Pulmonary artery endothelial cell (primary cell): ENCODE data around the gene SEMA4B. TPM values are rescaled to one million over a fixed set of nuclear protein-coding genes. Genes with fewer than 3 reads are reported as not detected.
"Not testable (repeated sequence)": the region's sequence is repeated elsewhere in the genome, so short reads cannot be mapped to it uniquely, and the experiment has no call there.

Experiments used
- DNase-seq: peaks from one replicate; pipeline ENCODE4 v3.0.0-alpha.2; 2011; ENCODE audit warnings: low read depth, low spot score
- total RNA-seq: library from RNA; depleted of rRNA; stranded (reverse); fragments of >200 nt; gene quantifications from 2 replicates; pipeline ENCODE4 v1.2.3, GENCODE V29; 2014

Gene SEMA4B
- total RNA-seq, 1 donor from 2014 or later, result 15.9 TPM

- no peak for DNase-seq
Observed at GRCh38 chr15:90181776-90182175, 19.4 kb upstream of the SEMA4B start.

- no peak for DNase-seq
Observed at GRCh38 chr15:90184119-90184785, 16.9 kb upstream of the SEMA4B start.

- no peak for DNase-seq
Observed at GRCh38 chr15:90184786-90185704, 16.1 kb upstream of the SEMA4B start.

- no peak for DNase-seq
Observed at GRCh38 chr15:90187257-90187868, 13.8 kb upstream of the SEMA4B start.

- DNase-seq, result not testable (repeated sequence)
Observed at GRCh38 chr15:90188065-90188464, 13.1 kb upstream of the SEMA4B start.

GRCh38 chr15:90188914-90189748 lies 12.0 kb upstream of the SEMA4B start:
- DNase-seq, result no peak

- DNase-seq, result no peak
Observed at GRCh38 chr15:90189781-90190467, 11.2 kb upstream of the SEMA4B start.

- DNase-seq, result no peak
Observed at GRCh38 chr15:90190606-90191343, 10.4 kb upstream of the SEMA4B start.

GRCh38 chr15:90191344-90191687 lies 9.8 kb upstream of the SEMA4B start:
- DNase-seq, result no peak

GRCh38 chr15:90191794-90192509 lies 9.2 kb upstream of the SEMA4B start:
- DNase-seq, result no peak

- no peak for DNase-seq
Observed at GRCh38 chr15:90192961-90193786, 8.0 kb upstream of the SEMA4B start.

GRCh38 chr15:90194655-90195054 lies 6.5 kb upstream of the SEMA4B start:
- DNase-seq, result no peak

- DNase-seq, result no peak
Observed at GRCh38 chr15:90200534-90201129, 498 bp upstream of the SEMA4B start.

GRCh38 chr15:90201944-90202375 lies 830 bp downstream of the SEMA4B start:
- DNase-seq, result no peak

- DNase-seq, result no peak
Observed at GRCh38 chr15:90202929-90203328, 1.8 kb downstream of the SEMA4B start.

GRCh38 chr15:90203473-90203872 lies 2.3 kb downstream of the SEMA4B start:
- no peak for DNase-seq

GRCh38 chr15:90203922-90204321 lies 2.8 kb downstream of the SEMA4B start:
- DNase-seq, result no peak
